NCI-H128 (cell line): ENCODE results near the gene ZNF460.

ENCODE experiments used
- DNase-seq: peaks from one replicate; lab custom pipeline; 2025; ENCODE audit not compliant: unreplicated experiment; lab: John Stamatoyannopoulos, UW

ZNF460 gene

GRCh38 chr19:57338877-57339276, 58.6 kb downstream of the ZNF460 start:
- DNase-seq, result no peak

GRCh38 chr19:57342582-57342981, 62.3 kb downstream of the ZNF460 start:
- no peak for DNase-seq
